ENCODE measurements around the gene LGALS12.

- TF ChIP-seq ZNF446 (CRISPR knock-in tag; IDR thresholded peaks at IDR 0.05) (no peak), SKI (IDR thresholded peaks at IDR 0.05; ENCODE audit: partially characterized antibody) (no peak), TCF7L2 (IDR thresholded peaks at IDR 0.05; ENCODE audit: low read depth, low read length) (no peak), ESRRA (CRISPR knock-in tag; IDR thresholded peaks at IDR 0.05; ENCODE audit: low read depth) (no peak), ZNF121 (CRISPR knock-in tag; IDR thresholded peaks at IDR 0.05) (no peak), HNRNPK (IDR thresholded peaks at IDR 0.05; ENCODE audit: low read depth, low read length, poor library complexity, severe bottlenecking) (no peak), CREB1 (IDR thresholded peaks at IDR 0.05) (no peak), CREB1 (CRISPR knock-in tag; IDR thresholded peaks at IDR 0.05) (no peak), GABPA (IDR thresholded peaks at IDR 0.05; ENCODE audit: low read depth, low read length) (no peak), GABPA (CRISPR knock-in tag; IDR thresholded peaks at IDR 0.05; ENCODE audit: low read depth) (no peak), MAX (IDR thresholded peaks at IDR 0.05) (no peak)
- TF ChIP-seq, protein P1, sequence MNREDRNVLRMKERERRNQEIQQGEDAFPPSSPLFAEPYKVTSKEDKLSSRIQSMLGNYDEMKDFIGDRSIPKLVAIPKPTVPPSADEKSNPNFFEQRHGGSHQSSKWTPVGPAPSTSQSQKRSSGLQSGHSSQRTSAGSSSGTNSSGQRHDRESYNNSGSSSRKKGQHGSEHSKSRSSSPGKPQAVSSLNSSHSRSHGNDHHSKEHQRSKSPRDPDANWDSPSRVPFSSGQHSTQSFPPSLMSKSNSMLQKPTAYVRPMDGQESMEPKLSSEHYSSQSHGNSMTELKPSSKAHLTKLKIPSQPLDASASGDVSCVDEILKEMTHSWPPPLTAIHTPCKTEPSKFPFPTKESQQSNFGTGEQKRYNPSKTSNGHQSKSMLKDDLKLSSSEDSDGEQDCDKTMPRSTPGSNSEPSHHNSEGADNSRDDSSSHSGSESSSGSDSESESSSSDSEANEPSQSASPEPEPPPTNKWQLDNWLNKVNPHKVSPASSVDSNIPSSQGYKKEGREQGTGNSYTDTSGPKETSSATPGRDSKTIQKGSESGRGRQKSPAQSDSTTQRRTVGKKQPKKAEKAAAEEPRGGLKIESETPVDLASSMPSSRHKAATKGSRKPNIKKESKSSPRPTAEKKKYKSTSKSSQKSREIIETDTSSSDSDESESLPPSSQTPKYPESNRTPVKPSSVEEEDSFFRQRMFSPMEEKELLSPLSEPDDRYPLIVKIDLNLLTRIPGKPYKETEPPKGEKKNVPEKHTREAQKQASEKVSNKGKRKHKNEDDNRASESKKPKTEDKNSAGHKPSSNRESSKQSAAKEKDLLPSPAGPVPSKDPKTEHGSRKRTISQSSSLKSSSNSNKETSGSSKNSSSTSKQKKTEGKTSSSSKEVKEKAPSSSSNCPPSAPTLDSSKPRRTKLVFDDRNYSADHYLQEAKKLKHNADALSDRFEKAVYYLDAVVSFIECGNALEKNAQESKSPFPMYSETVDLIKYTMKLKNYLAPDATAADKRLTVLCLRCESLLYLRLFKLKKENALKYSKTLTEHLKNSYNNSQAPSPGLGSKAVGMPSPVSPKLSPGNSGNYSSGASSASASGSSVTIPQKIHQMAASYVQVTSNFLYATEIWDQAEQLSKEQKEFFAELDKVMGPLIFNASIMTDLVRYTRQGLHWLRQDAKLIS (CRISPR knock-in tag; IDR thresholded peaks at IDR 0.05), result no peak
- TF ChIP-seq, protein P2, sequence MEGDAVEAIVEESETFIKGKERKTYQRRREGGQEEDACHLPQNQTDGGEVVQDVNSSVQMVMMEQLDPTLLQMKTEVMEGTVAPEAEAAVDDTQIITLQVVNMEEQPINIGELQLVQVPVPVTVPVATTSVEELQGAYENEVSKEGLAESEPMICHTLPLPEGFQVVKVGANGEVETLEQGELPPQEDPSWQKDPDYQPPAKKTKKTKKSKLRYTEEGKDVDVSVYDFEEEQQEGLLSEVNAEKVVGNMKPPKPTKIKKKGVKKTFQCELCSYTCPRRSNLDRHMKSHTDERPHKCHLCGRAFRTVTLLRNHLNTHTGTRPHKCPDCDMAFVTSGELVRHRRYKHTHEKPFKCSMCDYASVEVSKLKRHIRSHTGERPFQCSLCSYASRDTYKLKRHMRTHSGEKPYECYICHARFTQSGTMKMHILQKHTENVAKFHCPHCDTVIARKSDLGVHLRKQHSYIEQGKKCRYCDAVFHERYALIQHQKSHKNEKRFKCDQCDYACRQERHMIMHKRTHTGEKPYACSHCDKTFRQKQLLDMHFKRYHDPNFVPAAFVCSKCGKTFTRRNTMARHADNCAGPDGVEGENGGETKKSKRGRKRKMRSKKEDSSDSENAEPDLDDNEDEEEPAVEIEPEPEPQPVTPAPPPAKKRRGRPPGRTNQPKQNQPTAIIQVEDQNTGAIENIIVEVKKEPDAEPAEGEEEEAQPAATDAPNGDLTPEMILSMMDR (CRISPR knock-in tag; IDR thresholded peaks at IDR 0.05), result no peak
- TF ChIP-seq, protein P3, sequence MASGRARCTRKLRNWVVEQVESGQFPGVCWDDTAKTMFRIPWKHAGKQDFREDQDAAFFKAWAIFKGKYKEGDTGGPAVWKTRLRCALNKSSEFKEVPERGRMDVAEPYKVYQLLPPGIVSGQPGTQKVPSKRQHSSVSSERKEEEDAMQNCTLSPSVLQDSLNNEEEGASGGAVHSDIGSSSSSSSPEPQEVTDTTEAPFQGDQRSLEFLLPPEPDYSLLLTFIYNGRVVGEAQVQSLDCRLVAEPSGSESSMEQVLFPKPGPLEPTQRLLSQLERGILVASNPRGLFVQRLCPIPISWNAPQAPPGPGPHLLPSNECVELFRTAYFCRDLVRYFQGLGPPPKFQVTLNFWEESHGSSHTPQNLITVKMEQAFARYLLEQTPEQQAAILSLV (CRISPR knock-in tag; IDR thresholded peaks at IDR 0.05; ENCODE audit: borderline replicate concordance), result no peak
- TF ChIP-seq, protein P4, sequence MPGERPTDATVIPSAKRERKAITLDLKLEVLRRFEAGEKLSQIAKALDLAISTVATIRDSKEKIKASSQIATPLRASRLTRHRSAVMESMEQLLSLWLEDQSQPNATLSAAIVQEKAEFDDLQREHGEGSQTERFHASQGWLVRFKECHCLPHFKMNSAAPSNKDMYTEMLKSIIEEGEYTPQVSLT (CRISPR knock-in tag; IDR thresholded peaks at IDR 0.05; ENCODE audit: borderline replicate concordance, low read depth), result no peak
These were observed 1.6 kb downstream of the LGALS12 start for GRCh38 chr11:63507511-63507910.
